Glutamatergic neuron (in vitro differentiated cells): ENCODE results near the gene HLA-DQB1. TPM values are rescaled to one million over a fixed set of nuclear protein-coding genes. Genes with fewer than 3 reads are reported as not detected.
A peak's percentile ranks its signal among the peaks of the same experiment; 100 is the strongest.
"Not testable (repeated sequence)": the region's sequence is repeated elsewhere in the genome, so short reads cannot be mapped to it uniquely, and the experiment has no call there.

ENCODE experiments used
- DNase-seq: peaks from one replicate; pipeline ENCODE4 v3.0.0; 2022
- H3K27ac Mint-ChIP-seq: one replicate; pipeline ENCODE4 v1.8.0; 2020; ENCODE audit warnings: mild to moderate bottlenecking, mixed read lengths, inconsistent platforms; ENCODE audit not compliant: unreplicated experiment
- H3K27me3 Mint-ChIP-seq: one replicate; pipeline ENCODE4 v1.8.0; 2020; ENCODE audit warnings: mild to moderate bottlenecking, moderate library complexity, mixed read lengths, inconsistent platforms; ENCODE audit not compliant: unreplicated experiment
- H3K36me3 Mint-ChIP-seq: one replicate; pipeline ENCODE4 v1.8.0; 2020; ENCODE audit warnings: mild to moderate bottlenecking, mixed read lengths, inconsistent platforms; ENCODE audit not compliant: unreplicated experiment
- H3K4me1 Mint-ChIP-seq: one replicate; pipeline ENCODE4 v1.8.0; 2020; ENCODE audit warnings: mild to moderate bottlenecking, low read depth, mixed read lengths, inconsistent platforms; ENCODE audit not compliant: unreplicated experiment
- H3K4me3 Mint-ChIP-seq: one replicate; pipeline ENCODE4 v1.8.0; 2020; ENCODE audit warnings: mild to moderate bottlenecking, mixed read lengths, inconsistent platforms; ENCODE audit not compliant: unreplicated experiment
- H3K9me3 Mint-ChIP-seq: one replicate; pipeline ENCODE4 v1.8.0; 2020; ENCODE audit warnings: mild to moderate bottlenecking, moderate library complexity, mixed read lengths, inconsistent platforms; ENCODE audit not compliant: unreplicated experiment
- CTCF ChIP-seq: fragments of 200-600 bp; sonication (generic); IDR thresholded peaks from one replicate; pipeline ENCODE4 v1.5.0; 2021; ENCODE audit not compliant: partially characterized antibody, unreplicated experiment
- long read RNA-seq: library from polyadenylated mRNA; unstranded; transcript quantifications from one replicate; pipeline ENCODE4 v2.0.0, GENCODE V29; 2020; ENCODE audit not compliant: unreplicated experiment
- total RNA-seq: library from RNA; stranded (reverse); fragmentation: NEBNext Ultra II Directional; extraction: Animal tissue kit (Norgen Biotek cat#: 25700); gene quantifications from one replicate; pipeline ENCODE4 v1.2.1, GENCODE V29; 2021; ENCODE audit not compliant: unreplicated experiment

Gene HLA-DQB1
- not detected for total RNA-seq
- long read RNA-seq: 0 reads

GRCh38 chr6:32666420-32667300, at the start of gene HLA-DQB1:
Gene HLA-DQB1 (minus strand): TSS chr6:32666657. CDS start chr6:32666607, 50 bp downstream.
- peaks cover 9% of the 10 kb centered on the region for H3K27me3 Mint-ChIP-seq
- H3K27ac Mint-ChIP-seq: no peak within 1 kb of the TSS
- no peak for TF ChIP-seq CTCF
- H3K4me1 Mint-ChIP-seq: peaks cover 2% of the 10 kb centered on the region
- peaks cover 2% of the 10 kb centered on the region for H3K9me3 Mint-ChIP-seq
- peak; percentile 34 for DNase-seq
- H3K36me3 Mint-ChIP-seq: no peaks in the 10 kb centered on the region
- H3K4me3 Mint-ChIP-seq: peak within 1 kb of the TSS; percentile 84

GRCh38 chr6:32713241-32713640, 46.8 kb upstream of the HLA-DQB1 start:
- no peak for DNase-seq
- no peaks in the 10 kb centered on the region for H3K27me3 Mint-ChIP-seq
- peaks cover 2% of the 10 kb centered on the region for H3K36me3 Mint-ChIP-seq
- no peaks in the 10 kb centered on the region for H3K9me3 Mint-ChIP-seq
- H3K4me1 Mint-ChIP-seq: no peaks in the 10 kb centered on the region
- no peak overlapping the region for H3K27ac Mint-ChIP-seq
- TF ChIP-seq CTCF: no peak
- no peak overlapping the region for H3K4me3 Mint-ChIP-seq

- DNase-seq: no peak
- Mint-ChIP-seq H3K27ac (no peak overlapping the region), H3K9me3 (no peaks in the 10 kb centered on the region), H3K27me3 (no peaks in the 10 kb centered on the region), H3K4me3 (no peak overlapping the region), H3K36me3 (peaks cover 3% of the 10 kb centered on the region), H3K4me1 (no peaks in the 10 kb centered on the region)
- no peak for TF ChIP-seq CTCF
These were observed 43.2 kb upstream of the HLA-DQB1 start for GRCh38 chr6:32709625-32710024.

- H3K4me3 Mint-ChIP-seq, H3K9me3 Mint-ChIP-seq, DNase-seq, H3K4me1 Mint-ChIP-seq, H3K27ac Mint-ChIP-seq, H3K27me3 Mint-ChIP-seq, H3K36me3 Mint-ChIP-seq: not testable (repeated sequence)
These were observed 38.7 kb upstream of the HLA-DQB1 start for GRCh38 chr6:32705164-32705563.

GRCh38 chr6:32703347-32703746, 36.9 kb upstream of the HLA-DQB1 start:
- no peak overlapping the region for H3K27ac Mint-ChIP-seq
- H3K9me3 Mint-ChIP-seq: no peaks in the 10 kb centered on the region
- H3K4me1 Mint-ChIP-seq: no peaks in the 10 kb centered on the region
- H3K4me3 Mint-ChIP-seq: no peak overlapping the region
- TF ChIP-seq CTCF: no peak
- peaks cover 2% of the 10 kb centered on the region for H3K36me3 Mint-ChIP-seq
- no peak for DNase-seq
- H3K27me3 Mint-ChIP-seq: no peaks in the 10 kb centered on the region
